Measurements from ENCODE around the gene KRT16. TPM values are rescaled to one million over a fixed set of nuclear protein-coding genes. Genes with fewer than 3 reads are reported as not detected.

KRT16 gene
- total RNA-seq, 1 experiment from 2014 or later, result not detected

- peaks cover 9 to 18% of the 10 kb centered on the region in 2 experiments for H3K4me1 Mint-ChIP-seq
- H4K8ac ChIP-seq (replicated peaks; ENCODE audit: insufficient read length, low read depth, low read length), result no peak overlapping the region
- no peak overlapping the region for H4K91ac ChIP-seq (ENCODE audit: insufficient read length, low read depth, low read length)
- no peak overlapping the region for H3K4ac ChIP-seq (ENCODE audit: low read depth, low read length)
- H3K23ac ChIP-seq (ENCODE audit: insufficient read length, low read depth, low read length), result no peak overlapping the region
- no peak overlapping the region for H3T11ph ChIP-seq (ENCODE audit: low read length)
- no peak for DNase-seq
- no peak overlapping the region for H2AK5ac ChIP-seq (ENCODE audit: insufficient read length, low read length)
- no peak overlapping the region for H2BK120ac ChIP-seq (ENCODE audit: low read depth, low read length, poor library complexity, severe bottlenecking)
- no peaks in the 10 kb centered on the region for H3K9me3 Mint-ChIP-seq
- H2BK20ac ChIP-seq (ENCODE audit: low read depth, low read length, poor library complexity, severe bottlenecking), result no peak overlapping the region
- TF ChIP-seq CTCF (conservative IDR thresholded peaks at IDR 0.05), result no peak
- H3K27me3 ChIP-seq (ENCODE audit: insufficient read depth, low read length), result no peaks in the 10 kb centered on the region
- H3K79me1 ChIP-seq (ENCODE audit: insufficient read depth, low read depth, low read length, poor library complexity, severe bottlenecking), result no peaks in the 10 kb centered on the region
- peak overlapping the region in 2 of 3 experiments; percentile 35 to 62; a peak in 1 of 7 replicates for H3K27ac Mint-ChIP-seq
- H4K5ac ChIP-seq (ENCODE audit: insufficient read length, low read depth, low read length), result no peak overlapping the region
- H3K36me3 Mint-ChIP-seq (ENCODE audit: insufficient read depth in 1 of 3, low read depth in 3 of 3), result no peaks in the 10 kb centered on the region
- peaks cover 2% of the 10 kb centered on the region for H3K27me3 Mint-ChIP-seq (ENCODE audit: low read depth)
- H3K79me2 ChIP-seq (ENCODE audit: insufficient read depth, low read length), result no peaks in the 10 kb centered on the region
- H2BK5ac ChIP-seq (ENCODE audit: insufficient read length, low read length), result no peak overlapping the region
- no peaks in the 10 kb centered on the region for H3K4me1 ChIP-seq (ENCODE audit: insufficient read depth, low read length)
- H2AFZ ChIP-seq (ENCODE audit: low read length), result no peak overlapping the region
- H3K9ac ChIP-seq (ENCODE audit: extremely low read depth, insufficient read length, low read length), result no peak overlapping the region
- no peak overlapping the region for H3K18ac ChIP-seq (ENCODE audit: insufficient read length, low read depth, low read length)
- no peak overlapping the region for H3K27ac ChIP-seq (ENCODE audit: insufficient read length, low read depth, low read length)
- H3K23me2 ChIP-seq (ENCODE audit: insufficient read length, low read depth, low read length, poor library complexity, severe bottlenecking), result no peaks in the 10 kb centered on the region
- no peak overlapping the region for H2BK15ac ChIP-seq (ENCODE audit: low read depth, low read length)
- H2BK12ac ChIP-seq (ENCODE audit: insufficient read length, low read depth, low read length), result no peak overlapping the region
- H4K20me1 ChIP-seq (ENCODE audit: control insufficient read depth, insufficient read depth, insufficient read length), result no peaks in the 10 kb centered on the region
- no peak overlapping the region for H3K14ac ChIP-seq (ENCODE audit: insufficient read depth, low read length)
- H3K4me2 ChIP-seq (ENCODE audit: insufficient read depth, insufficient read length, low read length), result no peak overlapping the region
- H3K56ac ChIP-seq (ENCODE audit: insufficient read length, low read depth, low read length), result no peak overlapping the region
- WGBS (ENCODE audit: extremely low coverage, insufficient read length, low lambda C conversion rate), result no CpG with 5 or more reads among the region's 12 CpGs
- H3K4me3 Mint-ChIP-seq, result no peak overlapping the region
- H3K9me3 ChIP-seq (ENCODE audit: control insufficient read depth, low read depth, low read length), result no peaks in the 10 kb centered on the region
These were observed 45.4 kb upstream of the KRT16 start for GRCh38 chr17:41657936-41658335.
